ENCODE measurements around the gene DDX31.

DDX31 gene

DNA sequence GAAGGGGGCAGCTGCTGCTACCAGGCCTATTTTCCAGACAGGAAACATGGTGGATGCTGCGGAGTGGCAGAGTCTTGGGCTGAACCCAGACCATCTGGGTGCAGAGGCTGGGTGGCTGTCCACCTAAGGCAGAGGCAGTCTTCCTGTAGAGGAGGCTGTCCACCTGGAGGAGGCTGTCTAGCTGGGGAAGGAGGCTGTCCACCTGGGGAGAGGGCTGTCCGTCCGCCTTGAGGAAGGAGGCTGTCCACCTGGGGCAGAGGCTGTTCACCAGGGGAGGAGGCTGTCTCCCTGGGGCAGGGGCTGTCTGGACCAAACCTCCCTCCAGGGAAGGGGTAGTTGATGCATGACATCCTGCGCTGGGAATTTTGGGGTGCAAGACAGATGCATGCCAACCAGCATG lies 126.5 kb downstream of the DDX31 start:
- no peak for DNase-seq

All from NCI-H526 (cell line).